ENCODE results near the gene B4GAT1. TPM values are rescaled to one million over a fixed set of nuclear protein-coding genes. Genes with fewer than 3 reads are reported as not detected.

B4GAT1 gene
- total and polyA plus RNA-seq, 3 donors from 2014 or later, result 23.2 to 45.1 (median 28.2) TPM

- intact Hi-C loops (cut with DNase I; ENCODE audit: low total_unique reads), result no loop called here
- Histone ChIP-seq H3K27ac (no peak overlapping the region), H3K9me3 (no peaks in the 10 kb centered on the region), H3K4me3 (peak overlapping the region; percentile 21 to 39), H3K36me3 (ENCODE audit: low read depth, missing control alignments) (no peaks in the 10 kb centered on the region), H3K4me1 (peaks cover 14% of the 10 kb centered on the region), H3K27me3 (no peaks in the 10 kb centered on the region)
- TF ChIP-seq CTCF (IDR thresholded peaks at IDR 0.05) (no peak), POLR2A (IDR thresholded peaks at IDR 0.05) (no peak)
- 26 to 32% methylated on average over 6 to 35 of the region's 35 CpGs for WGBS, 2 donors
- no peak for DNase-seq
These were observed 11.7 kb downstream of the B4GAT1 start for GRCh38 chr11:66335531-66336233.

DNA sequence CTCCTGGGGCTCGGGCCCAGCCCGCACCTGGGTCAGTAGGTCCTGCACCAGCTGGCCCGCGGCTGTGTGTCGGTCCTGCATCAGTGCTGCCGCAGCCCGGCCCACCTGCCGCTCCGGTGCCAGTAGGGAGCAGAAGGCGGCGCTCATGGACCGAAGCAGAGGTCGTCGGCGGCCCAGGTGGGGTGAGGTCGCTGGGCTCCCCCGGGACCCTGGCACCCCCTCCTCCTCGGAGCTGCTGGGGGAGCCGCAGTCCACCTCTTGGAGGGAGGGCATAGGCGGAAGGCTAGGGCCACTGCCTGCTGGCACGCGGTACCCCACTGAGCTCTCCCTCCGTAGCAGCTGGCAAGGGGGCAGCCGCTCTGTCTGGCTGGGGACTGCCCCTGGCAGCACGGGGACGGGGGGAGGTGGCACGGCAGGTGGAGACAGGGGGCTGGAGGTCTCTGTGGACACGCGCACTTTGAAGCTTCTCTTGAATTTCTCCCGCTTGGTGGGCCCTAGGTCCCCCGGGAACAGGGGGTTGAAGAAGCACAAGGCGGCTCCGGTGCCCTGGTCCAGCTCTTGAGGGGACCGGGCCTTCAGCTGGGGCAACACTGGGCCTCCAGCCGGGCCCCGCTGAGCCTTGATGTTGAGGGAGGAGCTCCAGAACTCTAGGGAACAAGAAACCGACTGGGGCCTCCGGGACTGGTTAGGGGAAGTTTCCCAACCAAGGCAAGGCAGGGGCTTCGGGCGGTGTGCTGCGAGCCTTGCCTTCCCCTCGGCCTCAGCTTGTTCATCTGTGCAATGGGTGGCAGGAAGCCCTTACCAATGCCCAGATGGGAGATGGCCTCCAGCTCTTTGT is 12.6 kb downstream of the B4GAT1 start:
- H3K4me1 ChIP-seq, result peaks cover 14% of the 10 kb centered on the region
- no peak overlapping the region for H3K4me3 ChIP-seq
- H3K9me3 ChIP-seq, result no peaks in the 10 kb centered on the region
- H3K27me3 ChIP-seq, result no peaks in the 10 kb centered on the region
- H3K27ac ChIP-seq, result no peak overlapping the region
- TF ChIP-seq CTCF (IDR thresholded peaks at IDR 0.05) (no peak), POLR2A (IDR thresholded peaks at IDR 0.05) (no peak)
- WGBS, 2 donors, result 71 to 79% methylated on average over 13 to 27 of the region's 42 CpGs
- no peak for DNase-seq
- intact Hi-C loops (cut with DNase I; ENCODE audit: low total_unique reads), result no loop called here
- H3K36me3 ChIP-seq (ENCODE audit: low read depth, missing control alignments), result no peaks in the 10 kb centered on the region

DNA sequence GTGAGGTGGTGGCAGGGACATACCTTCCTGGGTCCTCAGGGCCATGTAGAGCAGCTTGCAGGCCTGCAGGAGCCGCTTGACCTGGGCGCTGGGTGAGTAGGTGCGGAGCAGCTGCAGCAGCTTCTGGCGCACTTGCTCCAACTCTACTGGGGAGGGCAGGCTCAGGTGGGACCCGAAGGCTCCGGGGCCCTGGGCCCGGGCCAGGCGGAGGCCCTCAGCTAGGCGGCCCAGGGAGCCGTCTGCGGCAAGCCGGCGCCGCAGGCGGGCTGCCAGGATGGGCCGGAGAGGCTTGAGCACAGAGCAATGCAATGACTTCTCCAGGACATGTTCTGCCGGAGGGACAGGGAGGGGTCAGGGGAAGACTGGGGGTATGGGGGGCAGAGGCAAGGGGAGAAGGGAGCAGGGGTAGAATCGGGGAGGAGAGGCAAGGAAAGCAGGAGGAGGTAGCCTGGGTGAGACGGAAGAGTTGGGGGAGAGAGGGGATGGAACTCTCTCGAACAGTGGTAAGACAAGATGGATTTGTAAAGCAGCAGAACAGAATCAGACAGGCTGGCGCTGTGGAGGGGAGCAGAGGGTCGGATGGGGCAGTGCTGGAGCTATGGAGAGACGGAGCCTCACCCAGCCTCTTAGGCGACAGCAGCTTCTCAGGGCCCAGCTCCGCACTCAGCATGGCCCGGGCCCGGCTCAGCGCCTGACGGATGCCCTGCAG is 13.4 kb downstream of the B4GAT1 start:
- Histone ChIP-seq H3K4me1 (peaks cover 14% of the 10 kb centered on the region), H3K27ac (no peak overlapping the region), H3K4me3 (no peak overlapping the region), H3K36me3 (ENCODE audit: low read depth, missing control alignments) (no peaks in the 10 kb centered on the region), H3K27me3 (no peaks in the 10 kb centered on the region), H3K9me3 (no peaks in the 10 kb centered on the region)
- no peak for DNase-seq
- TF ChIP-seq POLR2A (IDR thresholded peaks at IDR 0.05) (no peak), CTCF (IDR thresholded peaks at IDR 0.05) (no peak)
- WGBS, 2 donors, result 91% methylated on average over 14 to 29 of the region's 29 CpGs
- intact Hi-C loops (cut with DNase I; ENCODE audit: low total_unique reads), result no loop called here

DNA sequence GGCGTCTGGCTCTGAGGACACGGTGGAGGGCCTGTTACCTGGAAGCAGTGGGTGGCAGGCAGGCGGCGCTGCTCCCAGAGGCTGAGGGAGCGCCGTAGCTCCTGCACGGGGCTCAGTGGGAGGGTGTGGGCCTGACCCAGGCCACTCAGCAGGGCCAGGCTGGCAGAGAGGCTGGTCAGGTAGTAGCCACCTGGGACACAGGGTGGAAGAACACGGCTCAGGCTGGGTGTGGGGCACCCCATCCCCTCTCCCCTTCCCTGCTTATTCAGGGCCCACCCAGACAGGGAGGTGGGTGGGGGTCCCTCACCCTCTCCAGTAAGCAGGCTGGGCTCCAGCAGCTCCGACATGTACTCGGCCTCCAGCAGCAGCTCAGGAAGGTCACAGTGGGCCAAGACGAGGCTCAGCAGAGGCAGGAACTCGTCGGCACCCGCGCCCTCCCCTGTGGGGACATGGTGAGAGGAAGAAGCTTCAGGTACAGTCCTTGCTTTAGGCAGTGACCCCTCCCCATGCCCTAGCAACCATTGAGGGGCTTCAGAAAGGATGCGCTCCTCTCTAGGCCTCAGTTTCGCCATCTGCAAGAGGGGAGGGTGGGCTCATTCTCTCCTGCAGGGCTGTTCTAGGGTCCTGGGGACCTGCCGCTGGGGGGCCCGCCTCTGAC is 14.1 kb downstream of the B4GAT1 start:
- Histone ChIP-seq H3K27me3 (no peaks in the 10 kb centered on the region), H3K4me3 (no peak overlapping the region), H3K27ac (no peak overlapping the region), H3K36me3 (ENCODE audit: low read depth, missing control alignments) (no peaks in the 10 kb centered on the region), H3K4me1 (peaks cover 18% of the 10 kb centered on the region), H3K9me3 (no peaks in the 10 kb centered on the region)
- TF ChIP-seq POLR2A (IDR thresholded peaks at IDR 0.05), result no peak
- TF ChIP-seq CTCF (IDR thresholded peaks at IDR 0.05), result no peak
- no peak for DNase-seq
- intact Hi-C loops (cut with DNase I; ENCODE audit: low total_unique reads), result no loop called here
- WGBS, 2 donors, result 91 to 92% methylated on average over 6 to 17 of the region's 19 CpGs

All from testis (tissue), 3 donors.